WTC11 (cell line): ENCODE measurements around the gene ACADVL. TPM values are rescaled to one million over a fixed set of nuclear protein-coding genes. Genes with fewer than 3 reads are reported as not detected.

ENCODE experiments used
- ATAC-seq: fragments of 200-7000 bp; cut with Tn5 transposase; 2 replicates; pipeline ENCODE4 v1.10.0; 2021; ENCODE audit warnings: mild to moderate bottlenecking, moderate library complexity
- CTCF ChIA-PET: fragments of 300-600 bp; sonication (Branson Sonifier 250); formaldehyde crosslinking; loops from one replicate; lab custom pipeline; 2021; ENCODE audit warnings: antibody characterized with exemption; lab: Charles Lee
- POLR2A ChIA-PET: fragments of 350-600 bp; sonication (Branson Sonifier 250); formaldehyde crosslinking; loops from one replicate; lab custom pipeline; 2021; ENCODE audit warnings: antibody characterized with exemption; lab: Charles Lee
- DNase-seq: peaks from one replicate; pipeline ENCODE4 v3.0.0; 2021; ENCODE audit warnings: low spot score
- H3K27ac Mint-ChIP-seq: 2 replicates; pipeline ENCODE4 v1.8.0; 2021; ENCODE audit warnings: mixed read lengths
- H3K27me3 Mint-ChIP-seq: 2 replicates; pipeline ENCODE4 v1.8.0; 2021; ENCODE audit warnings: low read depth, mild to moderate bottlenecking, moderate library complexity, mixed read lengths
- H3K36me3 Mint-ChIP-seq: 2 replicates; pipeline ENCODE4 v1.8.0; 2021; ENCODE audit warnings: mixed read lengths
- H3K4me1 Mint-ChIP-seq: 2 replicates; pipeline ENCODE4 v1.8.0; 2022; ENCODE audit warnings: mixed read lengths
- H3K4me3 Mint-ChIP-seq: 2 replicates; pipeline ENCODE4 v1.8.0; 2021; ENCODE audit warnings: mild to moderate bottlenecking, moderate library complexity, mixed read lengths
- H3K9me3 Mint-ChIP-seq: 2 replicates; pipeline ENCODE4 v1.8.0; 2021; ENCODE audit warnings: mixed read lengths
- ARID4B ChIP-seq: sonication (generic); formaldehyde crosslinking; IDR thresholded peaks from 2 replicates; pipeline ENCODE4 v1.8.0; 2023; ENCODE audit warnings: missing genetic modification reagents, mild to moderate bottlenecking, borderline replicate concordance
- ATF1 ChIP-seq: sonication (generic); formaldehyde crosslinking; IDR thresholded peaks from 2 replicates; pipeline ENCODE4 v1.8.1; 2023; ENCODE audit warnings: mild to moderate bottlenecking, moderate library complexity, missing genetic modification reagents
- CDX4 ChIP-seq: fragments of 250-450 bp; sonication (Bioruptor Pico); IDR thresholded peaks from 2 replicates; pipeline ENCODE4 v1.9.0; 2021; ENCODE audit warnings: moderate library complexity, mild to moderate bottlenecking, inconsistent platforms, borderline replicate concordance
- CREM ChIP-seq: sonication (generic); formaldehyde crosslinking; IDR thresholded peaks from 2 replicates; pipeline ENCODE4 v1.8.1; 2022; ENCODE audit warnings: mild to moderate bottlenecking, missing genetic modification reagents, moderate library complexity
- E2F5 ChIP-seq: sonication (generic); formaldehyde crosslinking; IDR thresholded peaks from 2 replicates; pipeline ENCODE4 v1.8.1; 2022; ENCODE audit warnings: mild to moderate bottlenecking, moderate library complexity, missing genetic modification reagents
- ESRRA ChIP-seq: sonication (generic); formaldehyde crosslinking; IDR thresholded peaks from 2 replicates; pipeline ENCODE4 v1.8.1; 2022; ENCODE audit warnings: mild to moderate bottlenecking, missing genetic modification reagents, borderline replicate concordance
- FOXJ3 ChIP-seq: sonication (generic); formaldehyde crosslinking; IDR thresholded peaks from 2 replicates; pipeline ENCODE4 v1.9.0; 2021; ENCODE audit warnings: missing genetic modification reagents, mild to moderate bottlenecking, borderline replicate concordance
- IRF2 ChIP-seq: sonication (generic); formaldehyde crosslinking; IDR thresholded peaks from 2 replicates; pipeline ENCODE4 v1.8.0; 2022; ENCODE audit warnings: low read depth, missing genetic modification reagents, borderline replicate concordance
- MXD4 ChIP-seq: fragments of 250-450 bp; sonication (Bioruptor Pico); IDR thresholded peaks from 2 replicates; pipeline ENCODE4 v1.8.0; 2021; ENCODE audit warnings: mild to moderate bottlenecking, moderate library complexity, borderline replicate concordance
- SOX15 ChIP-seq: fragments of 250-450 bp; sonication (Bioruptor Pico); IDR thresholded peaks from 2 replicates; pipeline ENCODE4 v1.9.0; 2021; ENCODE audit warnings: mild to moderate bottlenecking
- TP53 ChIP-seq: sonication (generic); formaldehyde crosslinking; IDR thresholded peaks from 2 replicates; pipeline ENCODE4 v1.8.1; 2023; ENCODE audit warnings: mild to moderate bottlenecking, missing genetic modification reagents
- USF2 ChIP-seq: sonication (generic); formaldehyde crosslinking; IDR thresholded peaks from 2 replicates; pipeline ENCODE4 v1.8.1; 2023; ENCODE audit warnings: mild to moderate bottlenecking, missing genetic modification reagents, moderate library complexity
- ZNF219 ChIP-seq: sonication (generic); formaldehyde crosslinking; IDR thresholded peaks from 2 replicates; pipeline ENCODE4 v1.8.0; 2023; ENCODE audit warnings: missing genetic modification reagents, mild to moderate bottlenecking, borderline replicate concordance
- total RNA-seq: library from RNA; stranded (reverse); gene quantifications from 3 replicates; pipeline ENCODE4 v1.2.3, GENCODE V29; 2021
- TF ChIP-seq, protein P1 (sequence below): sonication (generic); formaldehyde crosslinking; IDR thresholded peaks from 2 replicates; pipeline ENCODE4 v1.8.0; 2022; ENCODE audit warnings: mild to moderate bottlenecking, missing genetic modification reagents
- TF ChIP-seq, protein P2 (sequence below): sonication (generic); formaldehyde crosslinking; IDR thresholded peaks from 2 replicates; pipeline ENCODE4 v1.8.1; 2023; ENCODE audit warnings: mild to moderate bottlenecking, moderate library complexity, missing genetic modification reagents
- TF ChIP-seq, protein P3 (sequence below): sonication (generic); formaldehyde crosslinking; IDR thresholded peaks from 2 replicates; pipeline ENCODE4 v1.8.1; 2022; ENCODE audit warnings: missing genetic modification reagents, borderline replicate concordance
- TF ChIP-seq, protein P4 (sequence below): sonication (generic); formaldehyde crosslinking; IDR thresholded peaks from 2 replicates; pipeline ENCODE4 v1.8.1; 2022; ENCODE audit warnings: mild to moderate bottlenecking, missing genetic modification reagents, moderate library complexity, borderline replicate concordance
- TF ChIP-seq, protein P5 (sequence below): fragments of 250-450 bp; sonication (Bioruptor Pico); IDR thresholded peaks from 2 replicates; pipeline ENCODE4 v1.9.0; 2021; ENCODE audit warnings: mild to moderate bottlenecking

The ACADVL gene
- total RNA-seq, 1 experiment from 2014 or later: 236 TPM

GRCh38 chr17:7235693-7236665, 16.2 kb downstream of the ACADVL start:
- no peak for DNase-seq
- Mint-ChIP-seq H3K27ac (no peak overlapping the region; the same call in none of the 2 replicates), H3K9me3 (no peaks in the 10 kb centered on the region), H3K4me1 (peaks cover 38% of the 10 kb centered on the region), H3K36me3 (peaks cover 30% of the 10 kb centered on the region), H3K27me3 (no peaks in the 10 kb centered on the region), H3K4me3 (no peak overlapping the region)
- ChIA-PET CTCF (interaction anchor here (6.0 kb wide), 1 partner anchor 15 kb away, joined by 36 read pairs; the partner anchor contains the start of genes ACADVL and DLG4), POLR2A (no interaction called here)
- ATAC-seq: no peak
- TF ChIP-seq E2F5 (CRISPR knock-in tag) (no peak), CREM (CRISPR knock-in tag) (no peak), CDX4 (CRISPR knock-in tag) (no peak), ATF1 (no peak), ARID4B (CRISPR knock-in tag) (no peak), MXD4 (CRISPR knock-in tag) (no peak), USF2 (CRISPR knock-in tag) (no peak), FOXJ3 (CRISPR knock-in tag) (no peak), ESRRA (no peak), TP53 (CRISPR knock-in tag) (no peak), IRF2 (CRISPR knock-in tag) (no peak), ZNF219 (CRISPR knock-in tag) (no peak), SOX15 (CRISPR knock-in tag) (no peak)
- TF ChIP-seq, protein P1, sequence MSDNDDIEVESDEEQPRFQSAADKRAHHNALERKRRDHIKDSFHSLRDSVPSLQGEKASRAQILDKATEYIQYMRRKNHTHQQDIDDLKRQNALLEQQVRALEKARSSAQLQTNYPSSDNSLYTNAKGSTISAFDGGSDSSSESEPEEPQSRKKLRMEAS: no peak
- TF ChIP-seq, protein P2, sequence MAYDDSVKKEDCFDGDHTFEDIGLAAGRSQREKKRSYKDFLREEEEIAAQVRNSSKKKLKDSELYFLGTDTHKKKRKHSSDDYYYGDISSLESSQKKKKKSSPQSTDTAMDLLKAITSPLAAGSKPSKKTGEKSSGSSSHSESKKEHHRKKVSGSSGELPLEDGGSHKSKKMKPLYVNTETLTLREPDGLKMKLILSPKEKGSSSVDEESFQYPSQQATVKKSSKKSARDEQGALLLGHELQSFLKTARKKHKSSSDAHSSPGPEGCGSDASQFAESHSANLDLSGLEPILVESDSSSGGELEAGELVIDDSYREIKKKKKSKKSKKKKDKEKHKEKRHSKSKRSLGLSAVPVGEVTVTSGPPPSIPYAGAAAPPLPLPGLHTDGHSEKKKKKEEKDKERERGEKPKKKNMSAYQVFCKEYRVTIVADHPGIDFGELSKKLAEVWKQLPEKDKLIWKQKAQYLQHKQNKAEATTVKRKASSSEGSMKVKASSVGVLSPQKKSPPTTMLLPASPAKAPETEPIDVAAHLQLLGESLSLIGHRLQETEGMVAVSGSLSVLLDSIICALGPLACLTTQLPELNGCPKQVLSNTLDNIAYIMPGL: no peak
- TF ChIP-seq, protein P3, sequence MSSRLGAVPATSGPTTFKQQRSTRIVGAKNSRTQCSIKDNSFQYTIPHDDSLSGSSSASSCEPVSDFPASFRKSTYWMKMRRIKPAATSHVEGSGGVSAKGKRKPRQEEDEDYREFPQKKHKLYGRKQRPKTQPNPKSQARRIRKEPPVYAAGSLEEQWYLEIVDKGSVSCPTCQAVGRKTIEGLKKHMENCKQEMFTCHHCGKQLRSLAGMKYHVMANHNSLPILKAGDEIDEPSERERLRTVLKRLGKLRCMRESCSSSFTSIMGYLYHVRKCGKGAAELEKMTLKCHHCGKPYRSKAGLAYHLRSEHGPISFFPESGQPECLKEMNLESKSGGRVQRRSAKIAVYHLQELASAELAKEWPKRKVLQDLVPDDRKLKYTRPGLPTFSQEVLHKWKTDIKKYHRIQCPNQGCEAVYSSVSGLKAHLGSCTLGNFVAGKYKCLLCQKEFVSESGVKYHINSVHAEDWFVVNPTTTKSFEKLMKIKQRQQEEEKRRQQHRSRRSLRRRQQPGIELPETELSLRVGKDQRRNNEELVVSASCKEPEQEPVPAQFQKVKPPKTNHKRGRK (CRISPR knock-in tag): no peak
- TF ChIP-seq, protein P4, sequence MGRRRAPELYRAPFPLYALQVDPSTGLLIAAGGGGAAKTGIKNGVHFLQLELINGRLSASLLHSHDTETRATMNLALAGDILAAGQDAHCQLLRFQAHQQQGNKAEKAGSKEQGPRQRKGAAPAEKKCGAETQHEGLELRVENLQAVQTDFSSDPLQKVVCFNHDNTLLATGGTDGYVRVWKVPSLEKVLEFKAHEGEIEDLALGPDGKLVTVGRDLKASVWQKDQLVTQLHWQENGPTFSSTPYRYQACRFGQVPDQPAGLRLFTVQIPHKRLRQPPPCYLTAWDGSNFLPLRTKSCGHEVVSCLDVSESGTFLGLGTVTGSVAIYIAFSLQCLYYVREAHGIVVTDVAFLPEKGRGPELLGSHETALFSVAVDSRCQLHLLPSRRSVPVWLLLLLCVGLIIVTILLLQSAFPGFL (CRISPR knock-in tag): no peak
- TF ChIP-seq, protein P5, sequence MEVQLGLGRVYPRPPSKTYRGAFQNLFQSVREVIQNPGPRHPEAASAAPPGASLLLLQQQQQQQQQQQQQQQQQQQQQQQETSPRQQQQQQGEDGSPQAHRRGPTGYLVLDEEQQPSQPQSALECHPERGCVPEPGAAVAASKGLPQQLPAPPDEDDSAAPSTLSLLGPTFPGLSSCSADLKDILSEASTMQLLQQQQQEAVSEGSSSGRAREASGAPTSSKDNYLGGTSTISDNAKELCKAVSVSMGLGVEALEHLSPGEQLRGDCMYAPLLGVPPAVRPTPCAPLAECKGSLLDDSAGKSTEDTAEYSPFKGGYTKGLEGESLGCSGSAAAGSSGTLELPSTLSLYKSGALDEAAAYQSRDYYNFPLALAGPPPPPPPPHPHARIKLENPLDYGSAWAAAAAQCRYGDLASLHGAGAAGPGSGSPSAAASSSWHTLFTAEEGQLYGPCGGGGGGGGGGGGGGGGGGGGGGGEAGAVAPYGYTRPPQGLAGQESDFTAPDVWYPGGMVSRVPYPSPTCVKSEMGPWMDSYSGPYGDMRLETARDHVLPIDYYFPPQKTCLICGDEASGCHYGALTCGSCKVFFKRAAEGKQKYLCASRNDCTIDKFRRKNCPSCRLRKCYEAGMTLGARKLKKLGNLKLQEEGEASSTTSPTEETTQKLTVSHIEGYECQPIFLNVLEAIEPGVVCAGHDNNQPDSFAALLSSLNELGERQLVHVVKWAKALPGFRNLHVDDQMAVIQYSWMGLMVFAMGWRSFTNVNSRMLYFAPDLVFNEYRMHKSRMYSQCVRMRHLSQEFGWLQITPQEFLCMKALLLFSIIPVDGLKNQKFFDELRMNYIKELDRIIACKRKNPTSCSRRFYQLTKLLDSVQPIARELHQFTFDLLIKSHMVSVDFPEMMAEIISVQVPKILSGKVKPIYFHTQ (CRISPR knock-in tag): no peak
